Coronary artery (tissue), 2 donors: Measurements from ENCODE around the gene NEXN.

Experiments
- DNase-seq: peaks from one replicate; pipeline ENCODE4 v3.0.0-alpha.2; 2017; ENCODE audit warnings: low spot score
- H3K27ac ChIP-seq, 2 donors: fragments of 200-600 bp; sonication (generic); one replicate each; pipeline ENCODE4 v1.5.1; 2016 to 2019
- H3K4me3 ChIP-seq: fragments of 200-600 bp; sonication (generic); 2 replicates; pipeline ENCODE4 v1.5.1; 2016; ENCODE audit warnings: mild to moderate bottlenecking, moderate library complexity
- CTCF ChIP-seq: fragments of 200-600 bp; sonication (generic); IDR thresholded peaks from one replicate; pipeline ENCODE4 v1.5.1; 2019; ENCODE audit warnings: antibody characterized with exemption

NEXN gene

GRCh38 chr1:77956464-77956863, 68.0 kb downstream of the NEXN start:
- H3K27ac ChIP-seq, result no peak overlapping the region
- no peak overlapping the region for H3K4me3 ChIP-seq
- DNase-seq, result no peak
- no peak for TF ChIP-seq CTCF

- Histone ChIP-seq H3K27ac (no peak overlapping the region), H3K4me3 (no peak overlapping the region)
- no peak for DNase-seq
- no peak for TF ChIP-seq CTCF
Observed at GRCh38 chr1:77958391-77958790, 70.0 kb downstream of the NEXN start.

GRCh38 chr1:77958850-77959249, 70.4 kb downstream of the NEXN start:
- no peak overlapping the region for H3K4me3 ChIP-seq
- H3K27ac ChIP-seq, result no peak overlapping the region
- no peak for TF ChIP-seq CTCF
- no peak for DNase-seq

- Histone ChIP-seq H3K4me3 (no peak overlapping the region), H3K27ac (no peak overlapping the region)
- no peak for TF ChIP-seq CTCF
- no peak for DNase-seq
Observed at GRCh38 chr1:77961392-77961791, 73.0 kb downstream of the NEXN start.

- no peak overlapping the region for H3K27ac ChIP-seq
- DNase-seq, result no peak
- H3K4me3 ChIP-seq, result no peak overlapping the region
- TF ChIP-seq CTCF, result no peak
Observed at GRCh38 chr1:77966291-77966690, 77.9 kb downstream of the NEXN start.

GRCh38 chr1:77970192-77970591, 81.8 kb downstream of the NEXN start:
- Histone ChIP-seq H3K4me3 (no peak overlapping the region), H3K27ac (no peak overlapping the region)
- DNase-seq, result no peak
- no peak for TF ChIP-seq CTCF

- DNase-seq, result no peak
- H3K4me3 ChIP-seq, result no peak overlapping the region
- no peak overlapping the region for H3K27ac ChIP-seq
- TF ChIP-seq CTCF, result no peak
Observed at GRCh38 chr1:77972080-77972479, 83.7 kb downstream of the NEXN start.
